ENCODE data around the gene SDCCAG8. TPM values are rescaled to one million over a fixed set of nuclear protein-coding genes. Genes with fewer than 3 reads are reported as not detected.

SDCCAG8 gene
- total RNA-seq, 1 donor: 42.7 TPM

DNA sequence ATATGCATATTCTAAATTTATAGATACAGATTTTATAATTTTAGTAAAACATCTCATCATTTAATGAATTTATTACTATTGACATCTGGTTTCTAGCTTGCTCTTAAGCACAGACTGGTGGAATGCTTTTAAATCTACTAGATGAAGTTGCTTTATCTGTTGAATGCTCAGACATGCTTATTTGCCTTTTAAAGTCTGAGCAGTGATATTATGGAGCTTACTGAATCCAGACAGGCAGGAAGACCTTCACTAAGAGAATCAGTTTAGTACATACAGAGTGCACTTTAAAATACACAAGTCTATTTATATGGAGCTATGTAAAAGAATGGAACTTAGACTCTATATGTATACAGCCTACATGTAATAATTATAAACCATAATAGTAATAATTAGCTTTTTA, 16.6 kb downstream of the SDCCAG8 start:
- TF ChIP-seq, protein P1, sequence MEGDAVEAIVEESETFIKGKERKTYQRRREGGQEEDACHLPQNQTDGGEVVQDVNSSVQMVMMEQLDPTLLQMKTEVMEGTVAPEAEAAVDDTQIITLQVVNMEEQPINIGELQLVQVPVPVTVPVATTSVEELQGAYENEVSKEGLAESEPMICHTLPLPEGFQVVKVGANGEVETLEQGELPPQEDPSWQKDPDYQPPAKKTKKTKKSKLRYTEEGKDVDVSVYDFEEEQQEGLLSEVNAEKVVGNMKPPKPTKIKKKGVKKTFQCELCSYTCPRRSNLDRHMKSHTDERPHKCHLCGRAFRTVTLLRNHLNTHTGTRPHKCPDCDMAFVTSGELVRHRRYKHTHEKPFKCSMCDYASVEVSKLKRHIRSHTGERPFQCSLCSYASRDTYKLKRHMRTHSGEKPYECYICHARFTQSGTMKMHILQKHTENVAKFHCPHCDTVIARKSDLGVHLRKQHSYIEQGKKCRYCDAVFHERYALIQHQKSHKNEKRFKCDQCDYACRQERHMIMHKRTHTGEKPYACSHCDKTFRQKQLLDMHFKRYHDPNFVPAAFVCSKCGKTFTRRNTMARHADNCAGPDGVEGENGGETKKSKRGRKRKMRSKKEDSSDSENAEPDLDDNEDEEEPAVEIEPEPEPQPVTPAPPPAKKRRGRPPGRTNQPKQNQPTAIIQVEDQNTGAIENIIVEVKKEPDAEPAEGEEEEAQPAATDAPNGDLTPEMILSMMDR (IDR thresholded peaks at IDR 0.05; ENCODE audit: extremely low read depth, low read depth, low read length): no peak
- peaks cover 24% of the 10 kb centered on the region for H3K36me3 ChIP-seq (ENCODE audit: insufficient read depth, low read length)
- no peaks in the 10 kb centered on the region for H4K20me1 ChIP-seq (ENCODE audit: insufficient read depth, low read length)
- H3K4me2 ChIP-seq (ENCODE audit: insufficient read depth, low read length): no peak overlapping the region
- H3K27me3 ChIP-seq (ENCODE audit: insufficient read depth, low read length): no peaks in the 10 kb centered on the region
- no peak overlapping the region for H2AFZ ChIP-seq (ENCODE audit: low read length)
- no peaks in the 10 kb centered on the region for H3K9me3 ChIP-seq (ENCODE audit: low read depth, low read length)
- H3K4me1 ChIP-seq (ENCODE audit: insufficient read depth, low read length): peaks cover 40% of the 10 kb centered on the region
- H3K27ac ChIP-seq (ENCODE audit: low read depth, low read length): no peak overlapping the region
- no peak overlapping the region for H3K4me3 ChIP-seq (ENCODE audit: insufficient read depth, low read length)
- peaks cover 29% of the 10 kb centered on the region for H3K79me2 ChIP-seq (ENCODE audit: insufficient read depth, low read length)
- peak; percentile 13 for DNase-seq (ENCODE audit: insufficient read length, low spot score, missing footprints)

DNA sequence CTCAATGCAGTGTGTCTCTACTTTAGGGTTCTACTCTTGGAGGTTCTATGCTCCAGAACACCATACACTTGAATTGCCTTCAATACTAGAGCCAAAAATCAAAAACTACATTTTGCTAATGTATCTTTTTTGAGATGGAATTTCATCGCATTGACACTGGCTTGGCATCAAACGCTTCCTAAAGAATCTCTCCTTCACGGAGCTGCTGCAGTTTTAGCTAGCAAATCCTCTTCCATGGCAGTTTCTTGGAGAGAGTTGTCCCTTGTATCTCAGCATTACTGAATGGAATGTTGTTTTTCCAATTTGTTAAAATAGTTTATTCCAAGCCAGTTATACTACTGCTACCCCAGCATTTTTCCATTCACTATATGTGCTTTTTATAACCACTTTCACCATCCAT, 17.7 kb downstream of the SDCCAG8 start:
- DNase-seq (ENCODE audit: insufficient read length, low spot score, missing footprints): no peak
- Histone ChIP-seq H3K79me2 (ENCODE audit: insufficient read depth, low read length) (peaks cover 33% of the 10 kb centered on the region), H3K36me3 (ENCODE audit: insufficient read depth, low read length) (peaks cover 31% of the 10 kb centered on the region), H3K4me2 (ENCODE audit: insufficient read depth, low read length) (no peak overlapping the region), H4K20me1 (ENCODE audit: insufficient read depth, low read length) (no peaks in the 10 kb centered on the region), H3K9me3 (ENCODE audit: low read depth, low read length) (no peaks in the 10 kb centered on the region), H3K4me1 (ENCODE audit: insufficient read depth, low read length) (peaks cover 29% of the 10 kb centered on the region), H3K27ac (ENCODE audit: low read depth, low read length) (no peak overlapping the region), H3K4me3 (ENCODE audit: insufficient read depth, low read length) (no peak overlapping the region), H3K27me3 (ENCODE audit: insufficient read depth, low read length) (no peaks in the 10 kb centered on the region), H2AFZ (ENCODE audit: low read length) (no peak overlapping the region)
- TF ChIP-seq, protein P1 (IDR thresholded peaks at IDR 0.05; ENCODE audit: extremely low read depth, low read depth, low read length): no peak

DNA sequence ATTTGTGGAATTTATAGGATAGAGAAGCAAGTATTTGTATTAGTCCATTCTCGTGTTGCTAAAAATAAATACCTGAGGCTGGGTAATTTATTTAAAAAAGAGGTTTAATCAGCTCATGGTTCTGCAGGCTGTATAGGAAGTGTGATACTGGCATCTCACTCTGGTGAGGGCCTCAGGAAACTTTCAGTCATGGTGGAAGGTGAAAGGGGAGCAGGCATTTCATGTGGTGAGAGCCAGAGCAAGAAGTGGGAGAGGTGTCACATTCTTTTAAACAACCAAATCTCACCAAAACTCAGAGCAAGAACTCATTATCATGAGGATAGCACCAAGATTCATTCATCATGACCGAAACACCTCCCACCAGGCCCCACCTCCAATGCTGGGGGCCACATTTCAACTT, 18.1 kb downstream of the SDCCAG8 start:
- peaks cover 34% of the 10 kb centered on the region for H3K79me2 ChIP-seq (ENCODE audit: insufficient read depth, low read length)
- no peak overlapping the region for H3K27ac ChIP-seq (ENCODE audit: low read depth, low read length)
- H3K4me3 ChIP-seq (ENCODE audit: insufficient read depth, low read length): no peak overlapping the region
- peaks cover 33% of the 10 kb centered on the region for H3K36me3 ChIP-seq (ENCODE audit: insufficient read depth, low read length)
- H4K20me1 ChIP-seq (ENCODE audit: insufficient read depth, low read length): no peaks in the 10 kb centered on the region
- DNase-seq (ENCODE audit: insufficient read length, low spot score, missing footprints): no peak
- H3K9me3 ChIP-seq (ENCODE audit: low read depth, low read length): no peaks in the 10 kb centered on the region
- H3K4me1 ChIP-seq (ENCODE audit: insufficient read depth, low read length): peaks cover 25% of the 10 kb centered on the region
- no peaks in the 10 kb centered on the region for H3K27me3 ChIP-seq (ENCODE audit: insufficient read depth, low read length)
- TF ChIP-seq, protein P1 (IDR thresholded peaks at IDR 0.05; ENCODE audit: extremely low read depth, low read depth, low read length): no peak
- H3K4me2 ChIP-seq (ENCODE audit: insufficient read depth, low read length): no peak overlapping the region
- no peak overlapping the region for H2AFZ ChIP-seq (ENCODE audit: low read length)

DNA sequence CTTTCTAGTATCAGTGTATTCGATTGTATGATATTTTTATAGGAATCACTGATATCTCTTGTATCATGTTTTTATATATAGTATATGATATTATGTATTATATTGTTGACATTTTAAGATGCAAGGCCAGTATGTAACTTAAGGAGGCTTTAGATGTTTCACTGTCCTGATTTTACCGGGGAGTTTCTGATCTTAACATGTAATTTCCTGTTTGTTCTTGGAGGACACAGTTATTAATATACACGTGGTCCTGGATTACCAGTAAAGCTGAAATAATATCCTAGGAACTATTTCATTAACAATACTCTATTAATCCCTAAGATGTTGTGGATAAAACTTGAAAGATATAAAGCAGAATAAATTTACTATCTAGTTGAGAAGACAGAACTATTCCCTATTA, 19.5 kb downstream of the SDCCAG8 start:
- Histone ChIP-seq H4K20me1 (ENCODE audit: insufficient read depth, low read length) (no peaks in the 10 kb centered on the region), H3K4me3 (ENCODE audit: insufficient read depth, low read length) (no peak overlapping the region), H3K4me2 (ENCODE audit: insufficient read depth, low read length) (no peak overlapping the region), H3K27ac (ENCODE audit: low read depth, low read length) (no peak overlapping the region), H3K4me1 (ENCODE audit: insufficient read depth, low read length) (peaks cover 11% of the 10 kb centered on the region), H2AFZ (ENCODE audit: low read length) (no peak overlapping the region), H3K79me2 (ENCODE audit: insufficient read depth, low read length) (peaks cover 30% of the 10 kb centered on the region), H3K9me3 (ENCODE audit: low read depth, low read length) (no peaks in the 10 kb centered on the region), H3K27me3 (ENCODE audit: insufficient read depth, low read length) (no peaks in the 10 kb centered on the region), H3K36me3 (ENCODE audit: insufficient read depth, low read length) (peaks cover 39% of the 10 kb centered on the region)
- no peak for DNase-seq (ENCODE audit: insufficient read length, low spot score, missing footprints)
- TF ChIP-seq, protein P1 (IDR thresholded peaks at IDR 0.05; ENCODE audit: extremely low read depth, low read depth, low read length): no peak
